GM18868 (cell line): Measurements from ENCODE around the gene MECP2.

Experiments used
- ATAC-seq: cut with Tn5 transposase; IDR thresholded peaks from one replicate; pipeline ENCODE4 v1.9.1; 2021; ENCODE audit warnings: mild to moderate bottlenecking, moderate library complexity; ENCODE audit not compliant: unreplicated experiment

Gene MECP2

DNA sequence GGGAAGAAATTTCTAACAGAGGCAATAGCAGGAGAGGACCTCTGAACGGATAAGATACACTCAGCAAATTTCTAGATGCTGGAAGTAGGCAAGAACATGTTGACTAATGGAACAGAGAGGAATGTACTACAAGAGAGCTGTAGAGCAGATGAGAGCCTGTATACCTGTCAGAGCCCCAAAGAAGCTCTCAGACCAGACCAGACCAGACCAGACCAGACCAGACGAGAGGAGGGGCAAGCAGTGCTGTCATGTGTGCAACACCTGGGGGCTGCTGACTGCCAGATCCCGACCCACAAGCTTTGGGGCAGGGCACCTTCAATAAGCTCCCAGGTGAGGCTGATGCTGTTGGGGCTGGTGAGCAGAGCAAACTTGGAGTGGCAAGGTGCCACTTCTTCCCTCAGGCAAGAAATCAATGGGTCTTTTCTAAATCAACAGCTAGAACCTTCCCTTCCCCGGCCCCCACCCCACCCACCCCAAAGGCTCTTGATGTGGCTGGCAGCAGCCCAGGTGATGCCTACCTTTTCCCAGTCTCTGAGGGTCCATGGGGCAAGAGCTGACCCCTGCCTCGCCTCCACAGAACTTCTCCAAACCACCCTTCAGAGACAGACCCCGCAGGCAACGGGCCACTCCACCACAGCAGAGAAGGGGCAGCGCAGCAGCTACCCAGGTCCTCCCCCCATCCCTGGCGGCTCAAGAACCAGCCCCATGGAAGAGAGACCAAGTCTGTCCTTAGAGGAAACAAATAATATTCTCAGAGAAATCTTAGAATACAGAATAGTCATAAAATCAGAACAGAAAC is 32.7 kb downstream of the MECP2 start:
- no peak for ATAC-seq

DNA sequence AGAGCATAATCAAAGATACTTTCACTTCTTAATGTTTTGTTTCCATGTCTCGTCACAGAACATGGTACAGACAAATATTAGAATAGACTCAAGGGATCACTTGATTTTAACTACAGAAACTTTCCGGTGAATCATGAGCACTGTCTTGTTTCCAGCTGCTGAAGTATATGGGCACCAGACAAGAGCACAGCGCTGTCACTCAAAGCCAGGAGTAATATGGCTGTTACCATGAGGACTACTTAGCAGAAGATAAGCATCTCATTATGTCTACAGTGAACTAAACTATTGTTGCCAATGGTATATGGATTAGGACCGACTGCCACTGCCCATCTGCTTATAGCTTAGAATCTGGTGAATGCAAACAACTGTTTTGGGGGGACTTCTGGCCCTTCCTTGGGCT is 34.3 kb downstream of the MECP2 start:
- no peak for ATAC-seq

DNA sequence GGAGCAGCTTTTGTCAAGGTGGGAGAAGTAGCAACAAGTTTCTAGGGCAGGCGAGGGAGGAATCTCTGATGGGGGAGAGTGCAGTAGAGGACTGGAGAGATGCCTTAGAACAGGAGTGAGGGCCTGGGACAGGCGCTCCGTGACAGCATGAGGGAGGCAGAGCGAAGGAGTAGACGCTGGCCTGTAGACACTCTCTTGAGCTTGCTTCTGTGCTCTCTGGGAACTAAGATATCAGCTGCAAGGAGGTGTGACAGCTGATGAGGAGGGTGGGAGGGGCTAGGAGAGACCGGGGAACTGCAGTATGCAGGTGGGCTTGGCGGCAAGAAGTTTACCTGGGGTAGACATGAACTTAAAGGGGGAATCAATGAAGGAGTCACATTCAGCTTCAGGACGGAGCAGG is 35.7 kb downstream of the MECP2 start:
- no peak for ATAC-seq

DNA sequence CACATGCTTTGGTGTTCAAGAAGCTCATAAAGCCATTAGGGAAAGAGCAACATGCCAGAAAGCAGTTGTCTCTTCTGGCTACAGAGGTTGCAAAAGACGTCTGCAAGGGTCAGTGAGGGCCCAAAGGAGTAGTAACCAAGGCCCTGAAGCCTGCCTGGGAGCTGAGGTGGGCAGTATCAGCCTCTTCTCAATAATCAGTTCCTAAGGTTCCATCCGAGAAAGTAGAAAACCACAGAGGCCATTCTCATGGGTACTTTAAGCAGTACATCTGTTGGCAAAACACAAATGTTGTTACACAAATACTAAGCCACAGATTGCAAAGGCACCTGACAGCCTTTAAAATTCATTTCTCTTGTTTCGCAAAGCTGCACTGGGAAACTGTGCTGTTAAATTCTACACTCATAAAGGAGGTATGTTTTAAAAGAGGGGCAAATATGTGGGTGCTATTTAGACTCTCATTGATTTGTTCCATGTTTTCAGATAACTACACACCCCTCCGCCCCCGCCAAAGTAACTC is 37.7 kb downstream of the MECP2 start:
- no peak for ATAC-seq

DNA sequence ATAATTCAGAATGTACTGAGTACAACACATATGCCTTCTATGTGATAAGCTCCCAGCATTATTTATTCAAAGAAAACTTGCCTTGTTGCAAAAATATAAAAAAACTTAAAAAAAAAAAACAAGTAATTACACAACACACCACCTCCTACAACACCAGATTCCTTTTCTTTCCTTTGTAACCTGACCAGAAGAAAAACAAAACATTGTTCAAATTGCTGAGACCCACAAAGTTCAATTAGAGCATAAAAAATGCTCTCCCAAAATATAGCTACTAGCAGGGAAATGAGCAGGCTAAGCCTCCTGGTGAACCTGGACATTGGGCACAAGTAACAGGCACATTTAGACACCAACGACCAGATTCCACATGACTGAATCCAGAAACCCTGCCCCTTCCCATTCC is 38.3 kb downstream of the MECP2 start:
- ATAC-seq, result no peak

DNA sequence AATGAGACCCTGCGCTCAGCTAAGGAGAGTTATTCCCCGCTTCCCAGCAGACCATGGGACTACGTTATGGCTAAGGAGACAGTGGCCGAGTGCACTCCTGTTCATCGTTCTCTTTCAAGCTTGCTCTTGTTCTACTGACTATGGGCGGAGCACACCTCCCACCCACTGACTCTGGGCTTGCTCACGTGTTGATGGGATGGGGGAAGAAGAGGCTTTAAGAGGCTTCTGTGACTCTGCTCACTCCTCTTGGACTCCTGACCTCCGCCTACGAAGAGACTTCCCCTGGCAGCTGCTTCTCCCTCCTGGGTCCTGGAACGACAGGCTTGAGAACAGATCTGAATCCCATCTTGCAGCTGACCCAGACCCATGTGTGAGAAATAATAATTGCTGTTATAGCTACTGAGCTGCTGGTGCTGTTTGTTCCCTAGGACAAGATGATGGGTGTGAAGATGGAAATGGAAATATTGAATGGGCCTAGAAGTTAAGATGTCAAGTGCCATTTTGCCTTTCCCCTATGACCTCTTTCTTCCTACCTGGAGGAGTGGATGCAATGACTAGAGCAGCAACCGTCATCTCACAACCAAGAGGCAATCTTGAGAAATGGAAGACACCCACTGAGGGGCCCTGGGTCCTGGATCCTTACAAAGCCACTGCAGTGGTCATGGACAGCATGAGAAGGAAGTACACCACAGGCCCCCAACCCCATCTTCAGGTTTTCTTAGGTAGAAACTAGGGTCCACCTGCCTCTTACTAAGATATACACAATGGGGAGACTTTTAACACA is 39.1 kb downstream of the MECP2 start:
- ATAC-seq, result no peak

DNA sequence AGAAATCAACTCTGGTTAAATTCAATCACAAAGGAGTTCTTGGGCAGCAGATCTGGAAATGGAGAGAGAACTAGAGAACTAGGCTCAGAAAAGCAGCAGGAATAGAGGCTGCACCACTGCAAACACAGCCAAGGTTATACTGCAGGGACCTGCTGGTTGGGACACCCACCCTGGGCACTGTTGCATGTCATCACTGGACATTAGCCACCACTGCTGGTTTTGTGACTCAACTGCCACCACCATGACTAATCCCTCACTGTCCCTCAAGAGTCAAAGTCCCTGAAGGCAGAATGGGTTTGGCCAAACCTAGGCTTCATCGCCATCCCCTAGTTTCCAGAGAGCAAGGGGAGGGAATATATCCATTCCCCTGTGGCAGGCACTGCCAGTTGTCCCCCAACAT is 39.7 kb downstream of the MECP2 start:
- ATAC-seq, result no peak

DNA sequence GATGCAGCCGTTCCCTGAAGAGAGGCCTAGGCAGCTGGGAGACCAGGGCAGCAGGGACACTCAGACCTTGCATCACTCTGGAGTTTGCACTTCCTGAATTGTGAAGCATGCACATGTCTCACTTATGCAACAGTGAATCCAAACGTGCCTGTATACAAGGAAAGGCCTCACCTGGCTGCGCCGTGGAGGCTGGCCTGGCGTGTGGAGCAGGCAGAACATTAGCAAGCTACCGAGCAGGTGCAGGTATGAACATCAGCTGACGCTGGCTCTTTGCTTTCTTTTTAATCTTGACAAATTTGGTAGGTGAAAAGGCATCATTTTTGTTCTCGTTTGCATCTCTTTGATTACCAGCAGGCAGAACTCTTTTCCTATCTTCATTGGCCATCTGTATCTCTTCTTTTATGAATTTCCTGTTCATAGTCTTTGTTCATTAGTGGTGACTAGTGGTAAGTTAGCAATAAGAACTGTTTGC is 40.7 kb downstream of the MECP2 start:
- no peak for ATAC-seq

DNA sequence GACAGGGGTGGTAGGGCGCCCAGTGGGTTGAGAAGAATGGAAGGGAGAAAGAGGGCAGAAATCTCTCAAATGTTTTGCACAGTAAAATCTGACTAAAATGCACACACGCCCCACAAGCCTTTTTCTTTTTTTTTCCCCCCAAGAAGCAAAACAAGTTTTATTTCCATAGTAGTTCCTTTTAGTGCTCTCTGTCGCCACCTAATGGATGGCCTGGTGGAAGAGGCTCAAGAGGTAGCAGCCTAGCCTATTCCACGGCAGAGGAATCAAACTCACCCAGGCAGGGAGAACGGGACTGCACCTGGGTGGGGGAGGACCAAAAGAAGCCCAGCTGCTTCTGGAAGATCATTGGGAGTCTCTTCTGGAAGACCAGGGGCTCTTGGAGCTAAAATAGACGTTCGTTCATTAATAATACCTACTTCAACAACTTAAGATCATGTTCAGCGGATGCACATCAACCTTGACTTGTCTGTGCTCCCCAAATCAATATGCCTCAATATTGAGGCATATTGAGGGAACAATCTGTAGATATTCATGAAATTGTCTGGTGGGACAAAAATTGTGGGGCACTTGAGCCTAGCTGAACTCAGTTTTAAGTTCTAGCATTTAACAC is 46.2 kb downstream of the MECP2 start:
- ATAC-seq, result no peak

DNA sequence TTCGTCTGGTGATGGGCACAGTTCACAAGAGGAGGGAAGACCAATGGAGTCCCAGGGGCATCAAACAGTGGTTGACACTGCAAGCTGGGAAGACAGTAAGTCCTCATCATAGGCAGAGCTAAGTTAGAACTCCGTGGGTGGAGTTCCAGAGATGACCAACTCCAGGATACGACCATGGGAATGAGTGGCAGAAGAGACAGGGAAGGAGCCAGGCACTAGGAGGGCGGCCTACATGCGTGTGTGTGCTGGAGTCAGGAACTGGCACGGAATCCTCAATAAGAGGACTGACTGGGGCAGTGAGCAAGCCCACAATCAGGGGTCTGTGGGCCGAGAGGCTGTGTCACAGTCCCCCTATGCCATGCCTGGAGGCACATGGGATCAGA is 47.4 kb downstream of the MECP2 start:
- ATAC-seq, result no peak

DNA sequence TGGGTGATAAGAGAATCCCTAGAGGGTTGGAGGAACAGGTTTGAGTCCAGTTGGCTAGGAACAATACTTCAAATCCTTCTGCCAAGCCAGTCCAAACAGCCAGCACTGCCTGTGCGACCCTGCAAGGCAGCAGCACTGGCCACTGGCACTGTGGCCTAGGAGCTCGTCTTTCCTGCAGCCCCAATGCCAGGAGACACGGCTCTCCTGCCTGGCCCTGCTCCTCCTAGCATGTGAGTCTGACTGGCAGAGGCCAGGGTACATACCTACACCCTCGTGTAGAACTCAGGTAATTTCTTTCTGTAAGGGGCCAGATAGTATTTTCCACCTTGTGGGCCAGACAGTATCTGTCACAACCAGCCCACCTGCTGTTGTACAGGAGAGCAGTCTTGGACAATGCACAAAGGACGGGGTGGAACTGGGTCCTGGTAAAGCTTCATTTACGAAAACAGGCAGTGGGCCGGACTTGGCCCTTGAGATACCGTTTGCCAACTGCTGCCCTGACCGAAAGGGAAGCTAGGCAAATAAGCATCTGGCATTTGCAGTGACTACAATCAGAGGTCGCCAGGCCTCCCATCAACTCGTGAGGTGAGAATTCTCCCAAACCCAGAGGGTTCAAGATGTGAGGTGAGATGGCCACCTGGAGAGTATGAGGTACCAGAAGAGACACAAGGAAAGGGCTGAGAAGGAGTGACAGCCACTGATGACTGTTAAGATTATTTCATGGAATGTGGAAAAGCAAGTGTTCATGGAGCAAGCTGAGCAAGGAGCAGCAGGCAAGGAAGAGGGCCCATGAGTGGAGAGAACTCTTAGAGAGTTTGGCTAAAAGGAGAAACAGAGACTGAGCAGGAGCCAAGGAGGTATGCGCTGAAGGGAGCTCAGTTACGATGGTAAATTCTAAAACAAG is 48.1 kb downstream of the MECP2 start:
- ATAC-seq, result no peak

DNA sequence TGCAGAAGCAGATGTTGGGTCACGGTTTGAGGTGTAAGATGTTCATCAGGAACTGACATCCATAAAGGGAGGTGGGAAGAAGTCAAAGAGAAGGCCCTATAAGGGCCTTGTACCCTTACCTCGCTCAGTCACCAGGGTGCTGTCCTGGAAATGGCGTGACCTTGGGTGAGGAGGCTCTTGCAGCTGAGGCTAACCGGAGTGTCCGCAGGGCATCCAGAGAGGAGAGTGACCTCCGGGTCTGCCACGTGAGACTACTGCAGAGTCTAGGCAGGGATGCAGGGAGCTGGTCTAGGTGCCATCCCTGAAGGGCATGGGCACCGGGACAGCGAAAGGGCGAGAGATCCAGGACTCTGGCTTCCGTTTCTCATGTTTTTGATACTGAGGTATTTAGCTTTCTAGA is 49.1 kb downstream of the MECP2 start:
- no peak for ATAC-seq

DNA sequence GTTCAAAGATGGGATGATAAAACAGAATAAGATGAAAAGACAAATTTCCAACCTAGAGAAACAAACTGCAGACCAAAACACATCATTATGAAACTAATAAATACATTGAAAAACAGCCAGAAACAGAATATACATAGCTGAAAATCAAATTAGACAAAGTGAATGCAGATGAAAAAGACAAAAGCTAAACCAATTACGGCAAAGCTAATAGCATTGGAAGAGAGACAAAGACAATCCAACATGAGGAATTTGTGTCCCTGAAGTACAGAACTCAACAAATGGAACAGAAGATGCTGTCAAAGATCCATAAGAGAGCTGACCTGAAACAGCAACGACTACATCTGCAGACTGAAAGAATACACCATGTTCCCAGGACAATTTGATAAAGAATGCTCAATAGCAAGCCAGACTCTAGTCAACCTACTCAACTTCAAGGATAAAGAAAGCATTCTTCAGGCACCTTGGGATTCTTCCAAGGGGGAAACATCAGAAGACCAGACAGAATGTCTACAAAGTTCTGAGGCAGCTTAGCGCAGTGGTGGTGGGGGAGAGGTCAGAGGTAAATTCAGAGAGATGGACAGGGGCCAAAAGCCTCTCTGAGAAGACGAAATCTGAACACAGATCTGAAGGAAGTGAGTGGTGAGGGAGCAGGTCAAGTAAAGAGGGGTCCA is 50.4 kb downstream of the MECP2 start:
- no peak for ATAC-seq

DNA sequence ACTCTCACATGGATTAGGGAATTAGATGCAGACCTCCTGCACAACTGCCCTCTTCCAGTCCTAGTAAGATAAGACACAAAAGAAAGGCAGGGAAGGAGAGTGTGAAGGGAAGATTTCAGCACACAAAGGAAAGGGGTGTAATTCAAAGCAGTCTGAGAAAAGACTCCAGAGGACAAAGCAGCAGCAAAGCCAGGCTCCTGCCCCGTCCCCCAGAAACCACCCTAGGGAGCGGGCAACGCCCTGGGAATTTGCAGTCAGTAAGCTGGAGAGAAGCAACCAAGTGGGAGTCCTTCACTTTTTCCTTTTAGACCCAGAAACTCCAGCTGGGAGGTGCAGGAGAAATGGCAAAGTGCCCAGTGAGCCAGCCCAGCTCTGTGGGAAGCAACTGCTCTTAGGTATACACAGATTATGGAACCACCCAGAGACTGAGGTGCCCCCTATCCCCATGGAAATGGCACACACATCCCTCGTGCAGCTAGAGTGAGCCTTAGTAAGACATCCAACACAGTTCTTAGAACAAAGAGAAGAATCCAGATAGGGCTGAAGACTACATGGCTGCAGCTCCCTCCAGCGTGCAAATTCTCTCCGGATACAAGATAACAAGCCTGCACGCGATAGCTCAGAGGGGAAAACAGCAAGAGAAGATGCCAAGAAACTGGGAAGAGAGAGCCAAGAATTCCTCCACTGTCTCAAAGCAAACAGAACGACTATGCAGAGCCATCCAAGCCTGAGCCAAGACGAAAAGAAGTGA is 51.3 kb downstream of the MECP2 start:
- ATAC-seq, result no peak

DNA sequence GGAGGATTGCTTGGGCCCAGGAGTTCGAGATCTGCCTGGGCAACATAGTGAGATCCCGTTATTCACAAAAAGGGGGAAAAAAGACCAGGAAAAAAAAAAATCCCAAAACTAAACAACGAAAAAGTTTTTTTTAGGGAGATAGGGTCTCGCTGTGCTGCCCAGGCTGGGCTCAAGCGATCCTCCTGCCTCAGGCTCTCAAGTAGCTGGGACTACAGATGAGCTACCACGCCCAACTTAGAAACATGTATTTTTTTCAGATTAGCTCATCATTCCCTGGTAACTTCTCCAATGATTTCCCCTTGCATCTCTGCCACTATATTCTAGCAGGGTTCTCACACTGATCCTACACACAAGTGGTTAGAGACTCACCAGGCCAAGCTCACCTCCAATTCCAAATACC is 53.4 kb downstream of the MECP2 start:
- no peak for ATAC-seq

DNA sequence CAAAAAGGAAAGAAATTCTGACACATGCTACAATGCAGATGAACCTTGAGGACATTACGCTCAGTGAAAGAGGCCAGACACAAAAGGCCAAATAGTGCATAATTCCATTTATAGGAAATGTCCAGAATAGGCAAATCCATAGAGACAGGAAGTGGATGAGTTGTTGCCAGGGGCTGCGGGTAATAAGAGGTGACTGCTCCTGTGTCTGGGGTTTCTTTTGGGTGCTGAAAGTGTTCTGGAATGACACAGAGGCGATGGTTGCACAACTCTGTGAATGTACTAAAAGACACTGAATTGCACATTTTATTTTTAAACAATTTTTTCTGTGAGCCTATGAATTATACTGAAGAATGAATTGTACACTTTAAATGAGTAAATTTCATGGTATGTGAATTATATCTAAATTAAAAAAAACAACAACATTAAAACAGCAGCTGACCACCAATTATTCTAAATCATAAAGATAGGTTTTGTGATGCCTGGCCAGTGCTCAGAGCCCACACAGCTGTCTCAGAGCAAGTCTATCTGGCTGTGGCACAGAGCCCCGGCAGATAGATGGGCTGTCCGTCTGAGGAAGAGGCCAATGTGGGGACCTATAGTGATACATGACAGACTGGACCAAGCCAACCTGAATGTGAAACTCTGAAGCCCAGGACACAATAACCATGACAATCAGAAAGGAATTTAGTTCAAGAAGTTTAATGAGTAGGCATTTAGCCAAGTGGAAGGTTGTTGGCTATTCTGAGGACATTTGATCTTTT is 54.3 kb downstream of the MECP2 start:
- ATAC-seq, result no peak

DNA sequence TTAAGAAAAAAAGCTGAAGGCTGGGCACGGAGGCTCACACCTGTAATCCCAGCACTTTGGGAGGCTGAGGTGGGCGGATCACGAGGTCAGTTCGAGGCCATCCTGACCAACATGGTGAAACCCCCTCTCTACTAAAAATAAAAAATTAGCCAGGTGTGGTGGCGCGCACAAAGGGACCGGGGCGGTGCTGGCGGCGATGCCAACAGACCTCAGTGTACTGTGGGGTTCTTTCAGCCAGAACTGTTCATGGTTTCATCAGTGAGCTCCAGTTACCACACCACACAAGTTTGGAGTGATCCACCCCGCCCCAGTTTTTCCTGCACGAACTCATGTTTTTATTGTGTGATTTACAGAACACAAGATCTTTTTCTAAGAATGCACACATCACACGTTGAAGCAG is 56.7 kb downstream of the MECP2 start:
- no peak for ATAC-seq

DNA sequence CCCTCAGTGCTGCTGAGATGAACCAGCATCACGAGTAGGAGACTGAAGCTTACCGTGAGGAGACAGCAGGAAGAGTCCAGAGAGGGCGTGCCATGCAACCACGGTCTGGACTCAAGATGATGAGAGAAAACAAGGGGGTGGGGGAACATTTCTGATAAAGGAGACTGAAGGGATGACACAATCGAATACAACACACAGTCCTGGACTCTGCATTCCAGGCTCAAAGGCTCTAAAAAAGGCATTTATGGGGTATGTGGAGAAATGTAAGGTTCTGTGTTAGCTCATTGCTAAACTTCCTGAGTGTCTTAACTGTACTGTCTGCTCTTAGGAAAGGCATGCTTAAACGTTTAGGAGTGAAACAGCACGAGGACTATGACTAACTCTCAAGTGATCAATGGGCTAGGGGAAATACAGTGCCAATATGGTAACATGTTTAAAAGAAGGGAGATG is 57.2 kb downstream of the MECP2 start:
- ATAC-seq, result no peak

DNA sequence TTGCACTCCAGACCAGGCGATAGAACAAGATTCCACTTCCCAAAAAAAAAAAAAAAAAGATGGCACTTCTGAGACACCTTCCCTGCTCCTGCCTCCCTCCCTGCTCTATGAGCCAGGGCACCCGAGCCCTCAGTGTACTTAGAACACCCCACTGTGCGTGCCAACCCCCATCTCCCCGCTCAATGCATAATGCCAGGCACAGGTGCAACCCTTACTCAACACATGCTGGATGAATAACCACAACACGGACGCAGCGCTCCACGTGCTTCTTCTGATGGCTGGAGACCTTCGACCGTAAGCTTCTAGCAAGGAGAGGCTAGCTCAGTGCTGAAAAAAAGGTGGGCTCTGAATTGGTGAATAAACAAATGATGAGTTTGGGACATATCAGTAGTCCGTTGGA is 57.9 kb downstream of the MECP2 start:
- ATAC-seq, result no peak
